GM12878 (cell line): ENCODE data around the gene ABCG1.

ENCODE experiments used
- EGR1 ChIP-seq, 2 experiments: IDR thresholded peaks; 1 replicate in 1 of 2; 2 replicates in 1 of 2; pipeline ENCODE4 v1.6.1; 2011 to 2012; ENCODE audit warnings: low read depth in 2 of 2, low read length in 2 of 2, borderline replicate concordance in 1 of 2, mild to moderate bottlenecking in 1 of 2, moderate library complexity in 1 of 2
- MYC ChIP-seq: IDR thresholded peaks from 2 replicates; pipeline ENCODE4 v1.6.1; 2011; ENCODE audit warnings: mild to moderate bottlenecking, low read length, moderate library complexity, inconsistent platforms; ENCODE audit not compliant: insufficient read depth, insufficient replicate concordance, insufficient read length, severe bottlenecking
- PAX5 ChIP-seq: IDR thresholded peaks from 2 replicates; pipeline ENCODE4 v1.6.1; 2011; ENCODE audit warnings: low read depth, low read length, borderline replicate concordance
- POLR2A ChIP-seq: IDR thresholded peaks from 2 replicates; pipeline ENCODE4 v1.6.1; 2011; ENCODE audit warnings: low read depth, mild to moderate bottlenecking, low read length
- RAD21 ChIP-seq: IDR thresholded peaks from 2 replicates; pipeline ENCODE4 v1.6.1; 2011; ENCODE audit warnings: mild to moderate bottlenecking, low read depth, low read length, moderate library complexity; ENCODE audit not compliant: insufficient read depth
- RFX5 ChIP-seq: IDR thresholded peaks from 2 replicates; pipeline ENCODE4 v1.6.1; 2011; ENCODE audit warnings: low read depth, low read length, improper control_type of control experiment
- SMC3 ChIP-seq: IDR thresholded peaks from 2 replicates; pipeline ENCODE4 v1.6.1; 2011; ENCODE audit warnings: low read length, improper control_type of control experiment, borderline replicate concordance
- ZNF217 ChIP-seq: fragments of 450-650 bp; IDR thresholded peaks from 2 replicates; pipeline ENCODE4 v1.6.1; 2017; ENCODE audit warnings: antibody characterized with exemption, mild to moderate bottlenecking
- TF ChIP-seq, protein P1 (sequence below): fragments of 450-650 bp; formaldehyde crosslinking; IDR thresholded peaks from 2 replicates; pipeline ENCODE4 v1.4.0; 2020; ENCODE audit warnings: mild to moderate bottlenecking, moderate library complexity
- TF ChIP-seq, protein P2 (sequence below): IDR thresholded peaks from 2 replicates; pipeline ENCODE4 v1.6.1; 2012; ENCODE audit warnings: low read depth, low read length, improper control_type of control experiment

DNA sequence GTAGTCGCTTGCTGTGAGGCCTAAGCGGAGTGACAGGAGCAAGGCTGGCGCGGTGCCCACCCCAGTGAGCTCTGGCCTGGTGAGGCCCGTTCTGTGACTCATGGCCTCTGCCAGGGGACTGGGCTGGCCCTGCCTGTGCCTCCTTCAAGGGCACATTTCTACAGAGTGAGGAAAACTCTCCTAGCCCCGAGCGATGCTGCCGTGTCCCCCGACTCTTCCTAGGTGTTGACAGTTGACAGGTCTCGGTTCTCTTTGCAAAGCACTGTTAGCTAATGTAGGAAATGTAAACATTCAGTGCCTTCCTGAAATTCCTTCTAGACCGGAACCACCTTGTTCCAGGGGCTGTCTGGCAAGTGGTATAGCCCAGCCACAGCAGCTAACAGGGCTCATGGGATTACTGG, 43.9 kb downstream of the ABCG1 start:
- TF ChIP-seq RFX5 (no peak), MYC (no peak), EGR1 (IDR thresholded peaks at IDR 0.05; ENCODE audit: borderline replicate concordance in 1 of 2, low read depth in 2 of 2, low read length in 2 of 2) (no peak), RAD21 (no peak), ZNF217 (no peak), PAX5 (no peak), POLR2A (no peak), SMC3 (no peak)
- TF ChIP-seq, protein P1, sequence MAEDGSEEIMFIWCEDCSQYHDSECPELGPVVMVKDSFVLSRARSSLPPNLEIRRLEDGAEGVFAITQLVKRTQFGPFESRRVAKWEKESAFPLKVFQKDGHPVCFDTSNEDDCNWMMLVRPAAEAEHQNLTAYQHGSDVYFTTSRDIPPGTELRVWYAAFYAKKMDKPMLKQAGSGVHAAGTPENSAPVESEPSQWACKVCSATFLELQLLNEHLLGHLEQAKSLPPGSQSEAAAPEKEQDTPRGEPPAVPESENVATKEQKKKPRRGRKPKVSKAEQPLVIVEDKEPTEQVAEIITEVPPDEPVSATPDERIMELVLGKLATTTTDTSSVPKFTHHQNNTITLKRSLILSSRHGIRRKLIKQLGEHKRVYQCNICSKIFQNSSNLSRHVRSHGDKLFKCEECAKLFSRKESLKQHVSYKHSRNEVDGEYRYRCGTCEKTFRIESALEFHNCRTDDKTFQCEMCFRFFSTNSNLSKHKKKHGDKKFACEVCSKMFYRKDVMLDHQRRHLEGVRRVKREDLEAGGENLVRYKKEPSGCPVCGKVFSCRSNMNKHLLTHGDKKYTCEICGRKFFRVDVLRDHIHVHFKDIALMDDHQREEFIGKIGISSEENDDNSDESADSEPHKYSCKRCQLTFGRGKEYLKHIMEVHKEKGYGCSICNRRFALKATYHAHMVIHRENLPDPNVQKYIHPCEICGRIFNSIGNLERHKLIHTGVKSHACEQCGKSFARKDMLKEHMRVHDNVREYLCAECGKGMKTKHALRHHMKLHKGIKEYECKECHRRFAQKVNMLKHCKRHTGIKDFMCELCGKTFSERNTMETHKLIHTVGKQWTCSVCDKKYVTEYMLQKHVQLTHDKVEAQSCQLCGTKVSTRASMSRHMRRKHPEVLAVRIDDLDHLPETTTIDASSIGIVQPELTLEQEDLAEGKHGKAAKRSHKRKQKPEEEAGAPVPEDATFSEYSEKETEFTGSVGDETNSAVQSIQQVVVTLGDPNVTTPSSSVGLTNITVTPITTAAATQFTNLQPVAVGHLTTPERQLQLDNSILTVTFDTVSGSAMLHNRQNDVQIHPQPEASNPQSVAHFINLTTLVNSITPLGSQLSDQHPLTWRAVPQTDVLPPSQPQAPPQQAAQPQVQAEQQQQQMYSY (CRISPR knock-in tag): no peak
- TF ChIP-seq, protein P2, sequence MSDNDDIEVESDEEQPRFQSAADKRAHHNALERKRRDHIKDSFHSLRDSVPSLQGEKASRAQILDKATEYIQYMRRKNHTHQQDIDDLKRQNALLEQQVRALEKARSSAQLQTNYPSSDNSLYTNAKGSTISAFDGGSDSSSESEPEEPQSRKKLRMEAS: no peak
